K562 (cell line): ENCODE results near the gene DNAH9. TPM values are rescaled to one million over a fixed set of nuclear protein-coding genes. Genes with fewer than 3 reads are reported as not detected.

ENCODE experiments used
- ARID1B ChIP-seq: fragments of 450-650 bp; IDR thresholded peaks from 2 replicates; pipeline ENCODE4 v1.6.1; 2016; ENCODE audit warnings: antibody characterized with exemption, mild to moderate bottlenecking, inconsistent platforms
- BDP1 ChIP-seq: IDR thresholded peaks from 3 replicates; pipeline ENCODE4 v1.6.1; 2011; ENCODE audit not compliant: insufficient read length, insufficient read depth
- DNMT1 ChIP-seq: fragments of 450-650 bp; IDR thresholded peaks from 2 replicates; pipeline ENCODE4 v1.6.1; 2016; ENCODE audit warnings: antibody characterized with exemption, mild to moderate bottlenecking
- ETV5 ChIP-seq: sonication (generic); formaldehyde crosslinking; IDR thresholded peaks from 2 replicates; pipeline ENCODE4 v1.4.0; 2020; ENCODE audit warnings: low read depth, mild to moderate bottlenecking, missing genetic modification reagents
- HMG20B ChIP-seq: fragments of 250-450 bp; sonication (Bioruptor Pico); IDR thresholded peaks from 2 replicates; pipeline ENCODE4 v1.5.0; 2021; ENCODE audit warnings: mild to moderate bottlenecking
- NEUROD1 ChIP-seq: fragments of 150-350 bp; IDR thresholded peaks from 2 replicates; pipeline ENCODE4 v1.6.1; 2014; ENCODE audit warnings: borderline replicate concordance, low read length, low read depth; ENCODE audit not compliant: partially characterized antibody
- NFIC ChIP-seq: fragments of 450-650 bp; IDR thresholded peaks from 2 replicates; pipeline ENCODE4 v1.6.1; 2017; ENCODE audit warnings: mild to moderate bottlenecking, inconsistent platforms
- PML ChIP-seq: IDR thresholded peaks from 2 replicates; pipeline ENCODE4 v1.6.1; 2012; ENCODE audit warnings: low read length, inconsistent platforms
- TAL1 ChIP-seq: fragments of 450-650 bp; IDR thresholded peaks from 2 replicates; pipeline ENCODE4 v1.6.1; 2016; ENCODE audit warnings: mild to moderate bottlenecking
- TARDBP ChIP-seq: fragments of 450-650 bp; IDR thresholded peaks from 2 replicates; pipeline ENCODE4 v1.6.1; 2016
- TCF7 ChIP-seq: sonication (generic); IDR thresholded peaks from 2 replicates; pipeline ENCODE4 v1.6.1; 2016; ENCODE audit warnings: antibody characterized with exemption, borderline replicate concordance
- ZBTB8A ChIP-seq: fragments of 450-650 bp; IDR thresholded peaks from 2 replicates; pipeline ENCODE4 v1.6.1; 2018; ENCODE audit warnings: mild to moderate bottlenecking, moderate library complexity; ENCODE audit not compliant: partially characterized antibody
- ZC3H4 ChIP-seq: sonication (generic); formaldehyde crosslinking; IDR thresholded peaks from 2 replicates; pipeline ENCODE4 v1.9.0; 2021; ENCODE audit warnings: missing genetic modification reagents, borderline replicate concordance
- ZNF324 ChIP-seq: fragments of 250-450 bp; sonication (Bioruptor Pico); IDR thresholded peaks from 2 replicates; pipeline ENCODE4 v1.4.0; 2020; ENCODE audit warnings: mild to moderate bottlenecking
- ZNF77 ChIP-seq: fragments of 250-450 bp; sonication (Bioruptor Pico); IDR thresholded peaks from 2 replicates; pipeline ENCODE4 v1.5.0; 2020
- polyA plus RNA-seq, 8 experiments: library from polyadenylated mRNA; depleted of rRNA in 4 of 8; stranded (reverse) in 5 of 8; unstranded in 3 of 8; fragments of >200 nt; fragmentation: Nextera tagmentation in 2 of 8; fragmentation: Illumina TruSeq in 1 of 8; extraction: Ambion mirVana in 2 of 8; extraction: Trizol in 1 of 8; gene quantifications; 2 replicates each; pipeline versions ENCODE4 v1.2.1 to v1.2.3, GENCODE V29; 2011 to 2014; ENCODE audit warnings: inconsistent platforms in 1 of 8, missing spikeins in 1 of 8
- total RNA-seq, 7 experiments: library from RNA; depleted of rRNA in 6 of 7; stranded (reverse); fragments of >200 nt in 6 of 7; fragmentation: Illumina TruSeq in 2 of 7; extraction: Trizol in 2 of 7; gene quantifications; 2 replicates each; pipeline versions ENCODE4 v1.2.1 to v1.2.3, GENCODE V29; 2011 to 2021; ENCODE audit warnings: low replicate concordance in 1 of 7
- TF ChIP-seq, protein P1 (sequence below): sonication (generic); formaldehyde crosslinking; IDR thresholded peaks from 2 replicates; pipeline ENCODE4 v1.8.1; 2023; ENCODE audit warnings: mild to moderate bottlenecking, missing genetic modification reagents
- TF ChIP-seq, protein P2 (sequence below): IDR thresholded peaks from 2 replicates; pipeline ENCODE4 v1.6.1; 2016; ENCODE audit warnings: missing genetic modification characterization, missing compliant biosample characterization
- TF ChIP-seq, protein P3 (sequence below): sonication (generic); formaldehyde crosslinking; IDR thresholded peaks from 2 replicates; pipeline ENCODE4 v1.8.1; 2023; ENCODE audit warnings: mild to moderate bottlenecking, missing genetic modification reagents
- TF ChIP-seq, protein P4 (sequence below): sonication (generic); formaldehyde crosslinking; IDR thresholded peaks from 2 replicates; pipeline ENCODE4 v1.8.0; 2022; ENCODE audit warnings: mild to moderate bottlenecking, missing genetic modification reagents
- TF ChIP-seq, protein P5 (sequence below): fragments of 450-650 bp; conservative IDR thresholded peaks from 2 replicates; pipeline ENCODE4 v1.6.1; 2016; ENCODE audit warnings: missing genetic modification characterization, low read depth, mild to moderate bottlenecking, missing compliant biosample characterization, moderate library complexity
- TF ChIP-seq, protein P6 (sequence below): fragments of 250-450 bp; sonication (Bioruptor Pico); IDR thresholded peaks from 2 replicates; pipeline ENCODE4 v1.5.1; 2021; ENCODE audit warnings: mild to moderate bottlenecking

The DNAH9 gene
- total and polyA plus RNA-seq, 9 of the 15 experiments (the other 6 are each of a cell fraction or from before 2014, with no cell fraction given), result not detected

DNA sequence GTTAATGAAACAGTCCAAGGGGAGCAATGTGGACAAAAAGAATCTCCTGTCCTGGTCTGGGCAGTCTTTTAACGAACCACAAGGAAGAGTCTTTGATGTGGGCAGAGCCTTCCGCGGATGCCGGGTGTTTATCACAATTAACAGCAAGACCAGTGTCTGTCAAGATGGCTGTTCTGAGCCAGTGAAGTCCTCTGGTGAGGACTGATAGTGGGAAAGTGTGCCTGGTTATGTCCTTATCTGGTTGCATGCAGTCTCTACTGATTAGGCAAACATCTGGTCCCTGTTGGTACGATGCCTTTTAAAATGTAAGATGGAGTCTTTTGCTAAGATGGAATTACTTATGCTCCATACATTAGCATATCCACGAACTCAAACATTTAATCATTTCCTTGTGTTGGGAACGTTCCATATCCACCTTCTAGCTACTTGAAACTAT lies 310.5 kb downstream of the DNAH9 start (continued):
- TF ChIP-seq, protein P1, sequence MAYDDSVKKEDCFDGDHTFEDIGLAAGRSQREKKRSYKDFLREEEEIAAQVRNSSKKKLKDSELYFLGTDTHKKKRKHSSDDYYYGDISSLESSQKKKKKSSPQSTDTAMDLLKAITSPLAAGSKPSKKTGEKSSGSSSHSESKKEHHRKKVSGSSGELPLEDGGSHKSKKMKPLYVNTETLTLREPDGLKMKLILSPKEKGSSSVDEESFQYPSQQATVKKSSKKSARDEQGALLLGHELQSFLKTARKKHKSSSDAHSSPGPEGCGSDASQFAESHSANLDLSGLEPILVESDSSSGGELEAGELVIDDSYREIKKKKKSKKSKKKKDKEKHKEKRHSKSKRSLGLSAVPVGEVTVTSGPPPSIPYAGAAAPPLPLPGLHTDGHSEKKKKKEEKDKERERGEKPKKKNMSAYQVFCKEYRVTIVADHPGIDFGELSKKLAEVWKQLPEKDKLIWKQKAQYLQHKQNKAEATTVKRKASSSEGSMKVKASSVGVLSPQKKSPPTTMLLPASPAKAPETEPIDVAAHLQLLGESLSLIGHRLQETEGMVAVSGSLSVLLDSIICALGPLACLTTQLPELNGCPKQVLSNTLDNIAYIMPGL (CRISPR knock-in tag), result no peak
- no peak for TF ChIP-seq ZBTB8A
- TF ChIP-seq, protein P2, sequence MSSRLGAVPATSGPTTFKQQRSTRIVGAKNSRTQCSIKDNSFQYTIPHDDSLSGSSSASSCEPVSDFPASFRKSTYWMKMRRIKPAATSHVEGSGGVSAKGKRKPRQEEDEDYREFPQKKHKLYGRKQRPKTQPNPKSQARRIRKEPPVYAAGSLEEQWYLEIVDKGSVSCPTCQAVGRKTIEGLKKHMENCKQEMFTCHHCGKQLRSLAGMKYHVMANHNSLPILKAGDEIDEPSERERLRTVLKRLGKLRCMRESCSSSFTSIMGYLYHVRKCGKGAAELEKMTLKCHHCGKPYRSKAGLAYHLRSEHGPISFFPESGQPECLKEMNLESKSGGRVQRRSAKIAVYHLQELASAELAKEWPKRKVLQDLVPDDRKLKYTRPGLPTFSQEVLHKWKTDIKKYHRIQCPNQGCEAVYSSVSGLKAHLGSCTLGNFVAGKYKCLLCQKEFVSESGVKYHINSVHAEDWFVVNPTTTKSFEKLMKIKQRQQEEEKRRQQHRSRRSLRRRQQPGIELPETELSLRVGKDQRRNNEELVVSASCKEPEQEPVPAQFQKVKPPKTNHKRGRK, result no peak
- TF ChIP-seq BDP1, result no peak
- TF ChIP-seq ZNF324, result no peak
- TF ChIP-seq ZC3H4, result no peak
- TF ChIP-seq, protein P3, sequence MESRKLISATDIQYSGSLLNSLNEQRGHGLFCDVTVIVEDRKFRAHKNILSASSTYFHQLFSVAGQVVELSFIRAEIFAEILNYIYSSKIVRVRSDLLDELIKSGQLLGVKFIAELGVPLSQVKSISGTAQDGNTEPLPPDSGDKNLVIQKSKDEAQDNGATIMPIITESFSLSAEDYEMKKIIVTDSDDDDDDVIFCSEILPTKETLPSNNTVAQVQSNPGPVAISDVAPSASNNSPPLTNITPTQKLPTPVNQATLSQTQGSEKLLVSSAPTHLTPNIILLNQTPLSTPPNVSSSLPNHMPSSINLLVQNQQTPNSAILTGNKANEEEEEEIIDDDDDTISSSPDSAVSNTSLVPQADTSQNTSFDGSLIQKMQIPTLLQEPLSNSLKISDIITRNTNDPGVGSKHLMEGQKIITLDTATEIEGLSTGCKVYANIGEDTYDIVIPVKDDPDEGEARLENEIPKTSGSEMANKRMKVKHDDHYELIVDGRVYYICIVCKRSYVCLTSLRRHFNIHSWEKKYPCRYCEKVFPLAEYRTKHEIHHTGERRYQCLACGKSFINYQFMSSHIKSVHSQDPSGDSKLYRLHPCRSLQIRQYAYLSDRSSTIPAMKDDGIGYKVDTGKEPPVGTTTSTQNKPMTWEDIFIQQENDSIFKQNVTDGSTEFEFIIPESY (CRISPR knock-in tag), result no peak
- TF ChIP-seq ARID1B, result peak; percentile 100
- peak; percentile 100 for TF ChIP-seq TAL1
- TF ChIP-seq, protein P4, sequence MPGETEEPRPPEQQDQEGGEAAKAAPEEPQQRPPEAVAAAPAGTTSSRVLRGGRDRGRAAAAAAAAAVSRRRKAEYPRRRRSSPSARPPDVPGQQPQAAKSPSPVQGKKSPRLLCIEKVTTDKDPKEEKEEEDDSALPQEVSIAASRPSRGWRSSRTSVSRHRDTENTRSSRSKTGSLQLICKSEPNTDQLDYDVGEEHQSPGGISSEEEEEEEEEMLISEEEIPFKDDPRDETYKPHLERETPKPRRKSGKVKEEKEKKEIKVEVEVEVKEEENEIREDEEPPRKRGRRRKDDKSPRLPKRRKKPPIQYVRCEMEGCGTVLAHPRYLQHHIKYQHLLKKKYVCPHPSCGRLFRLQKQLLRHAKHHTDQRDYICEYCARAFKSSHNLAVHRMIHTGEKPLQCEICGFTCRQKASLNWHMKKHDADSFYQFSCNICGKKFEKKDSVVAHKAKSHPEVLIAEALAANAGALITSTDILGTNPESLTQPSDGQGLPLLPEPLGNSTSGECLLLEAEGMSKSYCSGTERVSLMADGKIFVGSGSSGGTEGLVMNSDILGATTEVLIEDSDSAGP (CRISPR knock-in tag), result no peak
- no peak for TF ChIP-seq ZNF77
- TF ChIP-seq ETV5 (CRISPR knock-in tag), result peak; percentile 59; the same call in 1 of the 2 replicates
- TF ChIP-seq PML, result peak; percentile 99
- peak; percentile 96 for TF ChIP-seq TARDBP
- TF ChIP-seq NEUROD1, result peak; percentile 76
- TF ChIP-seq HMG20B (CRISPR knock-in tag), result no peak
- TF ChIP-seq TCF7, result peak; percentile 100
- TF ChIP-seq, protein P5, sequence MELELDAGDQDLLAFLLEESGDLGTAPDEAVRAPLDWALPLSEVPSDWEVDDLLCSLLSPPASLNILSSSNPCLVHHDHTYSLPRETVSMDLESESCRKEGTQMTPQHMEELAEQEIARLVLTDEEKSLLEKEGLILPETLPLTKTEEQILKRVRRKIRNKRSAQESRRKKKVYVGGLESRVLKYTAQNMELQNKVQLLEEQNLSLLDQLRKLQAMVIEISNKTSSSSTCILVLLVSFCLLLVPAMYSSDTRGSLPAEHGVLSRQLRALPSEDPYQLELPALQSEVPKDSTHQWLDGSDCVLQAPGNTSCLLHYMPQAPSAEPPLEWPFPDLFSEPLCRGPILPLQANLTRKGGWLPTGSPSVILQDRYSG (tag), result peak; percentile 90
- TF ChIP-seq NFIC, result peak; percentile 99
- TF ChIP-seq, protein P6, sequence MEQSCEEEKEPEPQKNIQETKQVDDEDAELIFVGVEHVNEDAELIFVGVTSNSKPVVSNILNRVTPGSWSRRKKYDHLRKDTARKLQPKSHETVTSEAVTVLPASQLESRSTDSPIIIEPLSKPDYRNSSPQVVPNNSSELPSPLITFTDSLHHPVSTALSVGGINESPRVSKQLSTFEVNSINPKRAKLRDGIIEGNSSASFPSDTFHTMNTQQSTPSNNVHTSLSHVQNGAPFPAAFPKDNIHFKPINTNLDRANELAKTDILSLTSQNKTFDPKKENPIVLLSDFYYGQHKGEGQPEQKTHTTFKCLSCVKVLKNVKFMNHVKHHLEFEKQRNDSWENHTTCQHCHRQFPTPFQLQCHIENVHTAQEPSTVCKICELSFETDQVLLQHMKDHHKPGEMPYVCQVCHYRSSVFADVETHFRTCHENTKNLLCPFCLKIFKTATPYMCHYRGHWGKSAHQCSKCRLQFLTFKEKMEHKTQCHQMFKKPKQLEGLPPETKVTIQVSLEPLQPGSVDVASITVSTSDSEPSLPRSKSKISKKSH, result no peak
- no peak for TF ChIP-seq DNMT1
